B cell (primary cell): ENCODE data around the gene ROR2. TPM values are rescaled to one million over a fixed set of nuclear protein-coding genes. Genes with fewer than 3 reads are reported as not detected.

Source experiments
- ATAC-seq: fragments of 200-7000 bp; cut with Tn5 transposase; one replicate; pipeline ENCODE4 v1.10.0; 2021; ENCODE audit warnings: low read depth, mild to moderate bottlenecking, moderate number of reproducible peaks, moderate library complexity
- CTCF ChIA-PET: fragments of 350-600 bp; sonication (Branson Sonifier 250); formaldehyde crosslinking; loops from one replicate; lab custom pipeline; 2021; ENCODE audit warnings: antibody characterized with exemption, inconsistent platforms; lab: Charles Lee
- POLR2A ChIA-PET: fragments of 350-600 bp; sonication (Branson Sonifier 250); formaldehyde crosslinking; loops from one replicate; lab custom pipeline; 2021; ENCODE audit warnings: antibody characterized with exemption; lab: Charles Lee
- DNase-seq: peaks from one replicate; pipeline ENCODE4 v3.0.0; 2013
- H2AFZ ChIP-seq: 2 replicates; pipeline ENCODE4 v1.6.1; 2012; ENCODE audit warnings: mild to moderate bottlenecking, low read depth, low read length; ENCODE audit not compliant: insufficient read depth, poor library complexity, severe bottlenecking
- H3K27ac ChIP-seq, 2 donors: 1 replicate in 1 of 2; 2 replicates in 1 of 2; pipeline ENCODE4 v1.5.1; 2012 to 2013; ENCODE audit warnings: low read length in 2 of 2, mild to moderate bottlenecking in 2 of 2, moderate library complexity in 1 of 2
- H3K27me3 ChIP-seq, 4 experiments: fragments of 200-600 bp in 1 of 4; sonication (generic) in 1 of 4; replicated peaks in 1 of 4; 1 replicate in 2 of 4; 2 replicates in 2 of 4; pipeline versions ENCODE4 v1.6.1 to v1.7.0; 2013 to 2016; ENCODE audit warnings: low read length in 3 of 4, mild to moderate bottlenecking in 2 of 4, mixed read lengths in 1 of 4, moderate library complexity in 1 of 4; ENCODE audit not compliant: insufficient read depth in 4 of 4, control insufficient read depth in 3 of 4; ENCODE audit errors: control extremely low read depth in 1 of 4
- H3K36me3 ChIP-seq, 2 experiments: replicated peaks in 1 of 2; 1 replicate in 1 of 2; 2 replicates in 1 of 2; pipeline versions ENCODE4 v1.6.1 to v1.7.1; 2013; ENCODE audit warnings: low read length in 1 of 2; ENCODE audit not compliant: insufficient read depth in 2 of 2, control insufficient read depth in 1 of 2; ENCODE audit errors: control extremely low read depth in 1 of 2, extremely low read depth in 1 of 2
- H3K4me1 ChIP-seq, 2 donors: fragments of 200-600 bp in 1 of 2; sonication (generic) in 1 of 2; 1 replicate in 1 of 2; 2 replicates in 1 of 2; pipeline versions ENCODE4 v1.5.1 to v1.6.1; 2013 to 2017; ENCODE audit warnings: low read length in 2 of 2; ENCODE audit not compliant: control insufficient read depth in 2 of 2, insufficient read depth in 2 of 2
- H3K4me2 ChIP-seq: replicated peaks from 2 replicates; pipeline ENCODE3; 2012; ENCODE audit warnings: mild to moderate bottlenecking, low read depth, low read length; ENCODE audit not compliant: poor library complexity, severe bottlenecking
- H3K4me3 ChIP-seq, 5 experiments: fragments of 200-600 bp in 1 of 5; sonication (generic) in 1 of 5; 1 replicate in 3 of 5; 2 replicates in 2 of 5; pipeline versions ENCODE4 v1.5.1 to v1.7.0; 2011 to 2016; ENCODE audit warnings: low read length in 4 of 5, mild to moderate bottlenecking in 4 of 5, low read depth in 2 of 5, control low read depth in 1 of 5, moderate library complexity in 1 of 5; ENCODE audit not compliant: insufficient read depth in 1 of 5; ENCODE audit errors: control extremely low read depth in 1 of 5, extremely low read depth in 1 of 5
- H3K79me2 ChIP-seq: fragments of 200-600 bp; sonication (generic); one replicate; pipeline ENCODE4 v1.6.0; 2016; ENCODE audit warnings: low read length; ENCODE audit not compliant: control insufficient read depth, insufficient read depth
- H3K9ac ChIP-seq: fragments of 200-600 bp; sonication (generic); 2 replicates; pipeline ENCODE4 v1.6.1; 2017; ENCODE audit warnings: mild to moderate bottlenecking, low read length, moderate library complexity
- H3K9me3 ChIP-seq, 3 donors: one replicate each; pipeline versions ENCODE4 v1.6.1 to v1.7.1; 2013; ENCODE audit warnings: low read length in 2 of 3; ENCODE audit not compliant: control insufficient read depth in 2 of 3, insufficient read depth in 1 of 3; ENCODE audit errors: control extremely low read depth in 1 of 3
- H4K20me1 ChIP-seq: 2 replicates; pipeline ENCODE4 v1.6.0; 2012; ENCODE audit warnings: mild to moderate bottlenecking, low read length; ENCODE audit not compliant: insufficient read depth, control insufficient read depth, poor library complexity, severe bottlenecking
- H3K27ac Mint-ChIP-seq: one replicate; pipeline ENCODE4 v1.8.0; 2021; ENCODE audit warnings: mixed read lengths
- H3K27me3 Mint-ChIP-seq: one replicate; pipeline ENCODE4 v1.8.0; 2021; ENCODE audit warnings: mixed read lengths
- H3K4me1 Mint-ChIP-seq: one replicate; pipeline ENCODE4 v1.8.0; 2021; ENCODE audit warnings: mixed read lengths
- H3K4me3 Mint-ChIP-seq: one replicate; pipeline ENCODE4 v1.8.0; 2021; ENCODE audit warnings: mixed read lengths
- H3K9me3 Mint-ChIP-seq: one replicate; pipeline ENCODE4 v1.8.0; 2022; ENCODE audit warnings: mixed read lengths; ENCODE audit not compliant: insufficient read depth
- EZH2 ChIP-seq: IDR thresholded peaks from 2 replicates; pipeline ENCODE4 v1.6.1; 2012; ENCODE audit warnings: borderline replicate concordance, low read depth, mild to moderate bottlenecking, moderate library complexity, low read length; ENCODE audit not compliant: insufficient read depth, poor library complexity, severe bottlenecking
- WGBS: methylation state at CpG from one replicate; pipeline ENCODE4 v1.1.5; 2013; ENCODE audit warnings: missing lambda C conversion rate; ENCODE audit not compliant: insufficient coverage; 5-methylcytosine and 5-hydroxymethylcytosine counted together
- intact Hi-C: fragments of 100-400 bp; cut with micrococcal nuclease; formaldehyde crosslinking; loops from one replicate; pipeline ENCODE4 v1.10.0; 2022
- polyA plus RNA-seq: library from polyadenylated mRNA; depleted of rRNA; stranded (reverse); fragments of >200 nt; gene quantifications from 2 replicates; pipeline ENCODE4 v1.2.3, GENCODE V29; 2012
- total RNA-seq, 2 donors: library from RNA; stranded (reverse); fragments of 120-200 nt in 1 of 2; gene quantifications; 1 replicate in 1 of 2; 2 replicates in 1 of 2; pipeline versions ENCODE4 v1.2.3 to v1.2.4, GENCODE V29; 2013 to 2022
- TF ChIP-seq, protein P1 (sequence below): fragments of 200-600 bp; IDR thresholded peaks from one replicate; pipeline ENCODE4 v1.8.0; 2022; ENCODE audit warnings: antibody characterized with exemption, mild to moderate bottlenecking

The ROR2 gene
- total and polyA plus RNA-seq, 2 donors (not counting 1 experiment from before 2014, with no cell fraction given): 0.21 to 0.49 TPM

DNA sequence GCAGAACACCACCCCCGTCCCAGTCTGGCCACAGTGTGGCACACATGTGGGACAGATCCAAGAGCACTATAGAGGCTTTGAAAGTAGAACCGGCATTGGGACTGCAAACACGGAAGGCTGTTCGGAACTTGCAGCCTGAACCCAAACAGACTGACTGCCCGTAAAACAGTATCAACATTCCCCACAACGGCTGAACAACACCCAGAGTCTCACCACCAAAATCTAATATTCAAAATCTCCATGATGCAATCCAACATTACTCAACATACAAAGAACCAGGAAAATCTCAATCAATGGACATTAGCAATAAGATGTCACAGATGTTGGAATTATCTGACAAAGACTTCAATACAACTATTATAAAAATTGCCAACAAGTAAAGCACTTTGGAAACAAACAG, 82.3 kb downstream of the ROR2 start:
- ATAC-seq (no peak), DNase-seq (no peak)
- H3K79me2 ChIP-seq: no peaks in the 10 kb centered on the region
- no peaks in the 10 kb centered on the region for H3K4me1 ChIP-seq
- no peaks in the 10 kb centered on the region for H3K9me3 ChIP-seq
- Mint-ChIP-seq H3K27ac (no peak overlapping the region), H3K27me3 (peaks cover 38% of the 10 kb centered on the region), H3K4me1 (no peaks in the 10 kb centered on the region), H3K9me3 (no peaks in the 10 kb centered on the region), H3K4me3 (no peak overlapping the region)
- H3K4me2 ChIP-seq: no peak overlapping the region
- WGBS: 90% methylated on average over 5 of the region's 6 CpGs
- H3K27ac ChIP-seq: no peak overlapping the region
- TF ChIP-seq, protein P1, sequence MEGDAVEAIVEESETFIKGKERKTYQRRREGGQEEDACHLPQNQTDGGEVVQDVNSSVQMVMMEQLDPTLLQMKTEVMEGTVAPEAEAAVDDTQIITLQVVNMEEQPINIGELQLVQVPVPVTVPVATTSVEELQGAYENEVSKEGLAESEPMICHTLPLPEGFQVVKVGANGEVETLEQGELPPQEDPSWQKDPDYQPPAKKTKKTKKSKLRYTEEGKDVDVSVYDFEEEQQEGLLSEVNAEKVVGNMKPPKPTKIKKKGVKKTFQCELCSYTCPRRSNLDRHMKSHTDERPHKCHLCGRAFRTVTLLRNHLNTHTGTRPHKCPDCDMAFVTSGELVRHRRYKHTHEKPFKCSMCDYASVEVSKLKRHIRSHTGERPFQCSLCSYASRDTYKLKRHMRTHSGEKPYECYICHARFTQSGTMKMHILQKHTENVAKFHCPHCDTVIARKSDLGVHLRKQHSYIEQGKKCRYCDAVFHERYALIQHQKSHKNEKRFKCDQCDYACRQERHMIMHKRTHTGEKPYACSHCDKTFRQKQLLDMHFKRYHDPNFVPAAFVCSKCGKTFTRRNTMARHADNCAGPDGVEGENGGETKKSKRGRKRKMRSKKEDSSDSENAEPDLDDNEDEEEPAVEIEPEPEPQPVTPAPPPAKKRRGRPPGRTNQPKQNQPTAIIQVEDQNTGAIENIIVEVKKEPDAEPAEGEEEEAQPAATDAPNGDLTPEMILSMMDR: no peak
- no peak for TF ChIP-seq EZH2
- no peaks in the 10 kb centered on the region for H3K27me3 ChIP-seq
- ChIA-PET CTCF (no interaction called here), POLR2A (no interaction called here)
- H4K20me1 ChIP-seq: no peaks in the 10 kb centered on the region
- no peak overlapping the region for H3K9ac ChIP-seq
- H3K4me3 ChIP-seq: no peak overlapping the region
- H3K36me3 ChIP-seq: no peaks in the 10 kb centered on the region
- H2AFZ ChIP-seq: no peak overlapping the region
- intact Hi-C loops: no loop called here

DNA sequence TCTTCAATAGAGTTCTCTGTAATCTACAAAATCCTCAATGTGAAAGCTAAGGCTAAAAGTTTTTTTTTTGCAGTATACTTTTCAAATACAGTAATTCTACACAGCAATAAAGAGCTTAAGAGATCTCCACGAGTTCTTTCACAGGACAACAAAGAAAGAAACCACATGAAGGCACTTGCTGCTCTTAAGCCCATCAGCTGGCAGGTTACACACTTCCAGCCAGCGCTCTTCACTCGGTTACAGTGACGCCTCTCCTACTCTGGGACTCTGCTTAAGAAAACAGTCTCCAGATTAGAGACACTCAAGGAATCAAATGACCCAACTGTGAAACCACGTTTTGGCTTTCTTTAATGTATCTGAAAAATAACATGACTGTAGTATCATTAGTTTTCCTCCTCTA, 85.0 kb downstream of the ROR2 start:
- no peak for DNase-seq
- Histone ChIP-seq H4K20me1 (no peaks in the 10 kb centered on the region), H3K9ac (no peak overlapping the region), H3K27me3 (no peaks in the 10 kb centered on the region), H3K36me3 (no peaks in the 10 kb centered on the region), H3K4me3 (no peak overlapping the region), H3K4me1 (no peaks in the 10 kb centered on the region), H3K79me2 (no peaks in the 10 kb centered on the region), H3K4me2 (no peak overlapping the region), H3K9me3 (peaks cover 0 to 12% (median 0%) of the 10 kb centered on the region in 3 donors), H2AFZ (no peak overlapping the region), H3K27ac (no peak overlapping the region)
- ATAC-seq: no peak
- no peak overlapping the region for H3K4me3 Mint-ChIP-seq
- ChIA-PET POLR2A (no interaction called here), CTCF (no interaction called here)
- peaks cover 38% of the 10 kb centered on the region for H3K27me3 Mint-ChIP-seq
- no peak overlapping the region for H3K27ac Mint-ChIP-seq
- H3K9me3 Mint-ChIP-seq: no peaks in the 10 kb centered on the region
- intact Hi-C loops: no loop called here
- no peaks in the 10 kb centered on the region for H3K4me1 Mint-ChIP-seq
- 38% methylated on average over 2 of the region's 5 CpGs for WGBS
- TF ChIP-seq, protein P1: no peak
- no peak for TF ChIP-seq EZH2
